Left hindlimb (tissue), 1 donor: Measurements from ENCODE around the gene ERN1.
"Not testable (repeated sequence)": the region's sequence is repeated elsewhere in the genome, so short reads cannot be mapped to it uniquely, and the experiment has no call there.

Experiments used
- DNase-seq: peaks from one replicate; pipeline ENCODE4 v3.0.0-alpha.2; 2018

ERN1 gene

GRCh38 chr17:64134216-64134970 lies 4.4 kb upstream of the ERN1 start:
- DNase-seq, result no peak

GRCh38 chr17:64133546-64134215 lies 3.7 kb upstream of the ERN1 start:
- no peak for DNase-seq

GRCh38 chr17:64131606-64132270 lies 1.8 kb upstream of the ERN1 start:
- no peak for DNase-seq

- peak; percentile 58 for DNase-seq
These were observed 636 bp upstream of the ERN1 start for GRCh38 chr17:64130559-64131001.

GRCh38 chr17:64129515-64129764 lies 504 bp downstream of the ERN1 start:
- no peak for DNase-seq

GRCh38 chr17:64128787-64129514 lies 993 bp downstream of the ERN1 start:
- no peak for DNase-seq

GRCh38 chr17:64126918-64127317 lies 3.0 kb downstream of the ERN1 start:
- no peak for DNase-seq

- DNase-seq, result no peak
These were observed 4.0 kb downstream of the ERN1 start for GRCh38 chr17:64125937-64126336.

- no peak for DNase-seq
These were observed 5.3 kb downstream of the ERN1 start for GRCh38 chr17:64124609-64125008.

GRCh38 chr17:64123114-64123513 lies 6.8 kb downstream of the ERN1 start:
- DNase-seq, result no peak

GRCh38 chr17:64120972-64121786 lies 8.8 kb downstream of the ERN1 start:
- DNase-seq, result not testable (repeated sequence)

GRCh38 chr17:64120159-64120810 lies 9.7 kb downstream of the ERN1 start:
- DNase-seq, result no peak

GRCh38 chr17:64117981-64118979 lies 11.7 kb downstream of the ERN1 start:
- DNase-seq, result no peak

GRCh38 chr17:64115822-64116534 lies 14.0 kb downstream of the ERN1 start:
- no peak for DNase-seq

GRCh38 chr17:64115043-64115698 lies 14.8 kb downstream of the ERN1 start:
- no peak for DNase-seq

GRCh38 chr17:64113006-64113405 lies 16.9 kb downstream of the ERN1 start:
- DNase-seq, result no peak

- no peak for DNase-seq
These were observed 18.1 kb downstream of the ERN1 start for GRCh38 chr17:64111831-64112230.

GRCh38 chr17:64110379-64111152 lies 19.4 kb downstream of the ERN1 start:
- no peak for DNase-seq

- DNase-seq, result no peak
These were observed 20.5 kb downstream of the ERN1 start for GRCh38 chr17:64109400-64109799.
